GM11168 (cell line): ENCODE measurements around the gene MFSD12.
"Not testable (repeated sequence)": the region's sequence is repeated elsewhere in the genome, so short reads cannot be mapped to it uniquely, and the experiment has no call there.

Source experiments
- in situ Hi-C: fragments of 300-500 bp; cut with MboI; formaldehyde crosslinking; loops from one replicate; pipeline ENCODE4 v1.12.0; 2022; ENCODE audit warnings: low sequenced_read_pairs; ENCODE audit not compliant: unreplicated experiment

MFSD12 gene

GRCh38 chr19:3585301-3586126 lies 28.1 kb upstream of the MFSD12 start, which contains the start of gene GIPC3:
GIPC3 (plus strand) TSS chr19:3585478; CDS start chr19:3585598, 120 bp downstream.
- in situ Hi-C loops = no loop called here

- in situ Hi-C loops = not testable (repeated sequence)
Measured at GRCh38 chr19:3584036-3584802, 26.8 kb upstream of the MFSD12 start.

- in situ Hi-C loops = not testable (repeated sequence)
Measured at GRCh38 chr19:3581792-3582191, 24.4 kb upstream of the MFSD12 start.

GRCh38 chr19:3580156-3580934 lies 23.0 kb upstream of the MFSD12 start:
- in situ Hi-C loops = no loop called here

- in situ Hi-C loops = no loop called here
Measured at GRCh38 chr19:3578390-3578789, 21.0 kb upstream of the MFSD12 start.

GRCh38 chr19:3577723-3578344 lies 20.4 kb upstream of the MFSD12 start:
- in situ Hi-C loops = no loop called here

- in situ Hi-C loops = no loop called here
Measured at GRCh38 chr19:3576696-3577443, 19.5 kb upstream of the MFSD12 start.

- in situ Hi-C loops = no loop called here
Measured at GRCh38 chr19:3575949-3576673, 18.7 kb upstream of the MFSD12 start.

- in situ Hi-C loops = no loop called here
Measured at GRCh38 chr19:3575260-3575741, 17.9 kb upstream of the MFSD12 start.

GRCh38 chr19:3573858-3574637 lies 16.7 kb upstream of the MFSD12 start:
- in situ Hi-C loops = no loop called here

- in situ Hi-C loops = no loop called here
Measured at GRCh38 chr19:3573162-3573857, 15.9 kb upstream of the MFSD12 start.

GRCh38 chr19:3572855-3573161 lies 15.4 kb upstream of the MFSD12 start, which contains the start of gene HMG20B:
HMG20B (plus strand) TSS chr19:3572944; CDS start chr19:3573310, 366 bp downstream.
- in situ Hi-C loops = no loop called here

- in situ Hi-C loops = no loop called here
Measured at GRCh38 chr19:3572132-3572854, 14.9 kb upstream of the MFSD12 start.

GRCh38 chr19:3570606-3571011 lies 13.2 kb upstream of the MFSD12 start:
- in situ Hi-C loops = no loop called here

- in situ Hi-C loops = not testable (repeated sequence)
Measured at GRCh38 chr19:3570042-3570441, 12.7 kb upstream of the MFSD12 start.

GRCh38 chr19:3565139-3565538 lies 7.8 kb upstream of the MFSD12 start:
- in situ Hi-C loops = no loop called here
